ENCODE results near the gene FAM13C.
"Not testable (repeated sequence)": the region's sequence is repeated elsewhere in the genome, so short reads cannot be mapped to it uniquely, and the experiment has no call there.

Gene FAM13C

GRCh38 chr10:59223597-59223996 is 138.8 kb downstream of the FAM13C start:
- DNase-seq: not testable (repeated sequence)

GRCh38 chr10:59222788-59223187 is 139.6 kb downstream of the FAM13C start:
- DNase-seq: no peak

DNA sequence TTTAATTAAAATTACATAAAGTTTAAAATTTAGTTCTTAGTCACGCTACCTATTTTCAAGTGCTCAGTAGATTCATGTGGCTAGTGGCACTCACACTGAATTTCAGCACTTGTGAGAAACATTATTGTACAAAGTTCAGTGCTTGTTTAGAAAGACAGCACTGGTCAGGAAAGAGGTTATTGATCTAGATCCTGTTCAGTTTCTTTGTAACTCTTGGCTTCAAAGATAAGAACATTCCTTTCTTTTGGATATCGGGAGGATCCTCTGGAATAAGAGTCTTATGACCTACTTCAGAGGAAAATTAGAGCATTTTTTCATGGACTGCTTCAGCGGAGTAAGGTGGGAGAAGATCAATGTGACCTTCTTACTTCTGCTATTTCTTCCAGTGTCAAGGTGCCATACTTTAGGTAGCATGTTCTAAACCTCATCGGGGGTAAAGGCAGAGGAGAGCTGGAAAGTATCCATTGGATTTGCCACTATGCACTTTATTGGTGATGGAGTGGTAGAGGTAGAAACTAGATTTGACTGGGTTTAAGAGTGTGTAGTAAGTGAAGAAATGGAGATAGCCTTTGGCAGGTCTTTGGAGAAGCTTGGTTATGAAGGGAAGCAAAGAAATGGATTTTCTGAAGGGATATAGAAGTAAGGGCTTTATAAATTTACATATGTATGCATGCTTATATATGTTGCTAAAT is 146.0 kb downstream of the FAM13C start:
- no peak for DNase-seq

DNA sequence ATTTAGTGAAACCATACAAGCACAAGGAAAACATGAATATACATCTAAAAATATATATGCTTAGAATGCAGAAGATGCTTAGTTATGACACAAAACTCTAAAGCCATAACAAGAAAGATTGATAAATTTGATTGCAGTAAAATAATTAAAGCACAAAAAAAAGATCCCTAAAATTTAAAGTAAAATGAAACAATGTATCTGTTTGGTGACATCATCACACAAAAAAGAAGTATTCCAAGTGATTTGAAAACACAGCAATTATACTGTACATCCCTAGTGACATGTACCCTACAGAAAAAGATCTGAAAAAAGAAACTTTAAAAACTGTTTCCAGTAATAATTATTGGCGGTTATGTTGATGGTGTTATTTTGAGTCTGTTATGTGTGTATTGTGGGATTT is 148.2 kb downstream of the FAM13C start:
- no peak for DNase-seq

DNA sequence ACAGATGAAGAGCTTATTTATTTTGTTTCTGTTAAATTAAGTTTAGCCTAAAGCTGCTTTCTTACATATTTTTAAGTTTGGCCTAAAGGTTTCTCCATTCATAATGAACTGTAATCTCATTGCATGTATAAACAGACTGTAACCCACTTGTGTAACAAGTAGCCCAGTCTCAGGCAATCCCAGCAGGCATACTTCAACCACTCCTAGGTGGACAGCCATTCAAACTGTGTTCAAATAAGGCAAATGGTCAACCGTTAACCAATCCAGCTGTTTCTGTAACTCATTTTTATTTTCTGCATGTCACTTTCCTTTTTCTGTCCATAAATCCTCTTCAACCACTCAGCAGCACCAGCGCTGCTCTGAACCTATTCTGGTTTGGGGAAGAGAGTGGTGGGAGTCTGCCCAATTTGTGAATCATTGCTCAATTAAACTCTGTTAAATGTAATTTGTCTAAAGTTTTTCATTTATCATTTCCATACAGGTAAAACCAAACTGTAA is 150.0 kb downstream of the FAM13C start:
- no peak for DNase-seq

DNA sequence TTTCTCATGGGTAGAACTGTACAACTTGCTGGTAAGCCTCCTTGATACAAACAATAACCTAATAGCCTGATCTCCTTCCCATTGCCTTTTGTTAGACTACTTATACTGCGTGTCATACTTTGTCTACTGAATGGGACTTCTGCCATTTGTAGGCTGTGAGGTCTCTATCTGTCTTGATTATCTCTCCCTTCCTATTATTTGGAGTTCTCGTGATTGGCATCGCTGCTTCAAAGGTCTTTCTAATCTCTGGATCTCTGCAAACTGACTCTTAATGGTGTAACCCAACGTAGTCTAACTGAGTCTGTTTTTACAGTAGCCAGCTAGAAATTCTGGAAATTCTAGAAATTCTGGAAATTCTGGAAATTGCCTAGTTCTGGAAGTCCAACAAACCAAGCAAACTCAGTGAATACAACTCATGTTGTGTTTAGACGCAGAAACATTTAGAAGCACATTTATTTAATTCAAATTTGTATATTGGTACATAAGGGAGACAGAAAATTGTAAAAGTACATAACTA is 156.1 kb downstream of the FAM13C start:
- DNase-seq: no peak
